ENCODE data around the gene MASP2. TPM values are rescaled to one million over a fixed set of nuclear protein-coding genes. Genes with fewer than 3 reads are reported as not detected.
"Not testable (repeated sequence)": the region's sequence is repeated elsewhere in the genome, so short reads cannot be mapped to it uniquely, and the experiment has no call there.

MASP2 gene
- total RNA-seq, 4 donors from 2014 or later, result 0.16 TPM; not detected in 3

GRCh38 chr1:11054181-11054580, 7.1 kb upstream of the MASP2 start:
- no peak for TF ChIP-seq POLR2A (IDR thresholded peaks at IDR 0.05)
- TF ChIP-seq CTCF (IDR thresholded peaks at IDR 0.05 in 4 of 5, conservative IDR thresholded peaks at IDR 0.05 in 1 of 5), result no peak
- Histone ChIP-seq H3K9me3 (no peaks in the 10 kb centered on the region), H3K4me1 (peaks cover 5 to 7% of the 10 kb centered on the region in 2 donors), H3K27ac (no peak overlapping the region), H3K36me3 (peaks cover 0 to 27% of the 10 kb centered on the region in 2 donors), H3K4me3 (no peak overlapping the region), H3K27me3 (no peaks in the 10 kb centered on the region)
- intact Hi-C loops (cut with DNase I; ENCODE audit: low total_unique reads), result no loop called here
- DNase-seq (no peak), ATAC-seq (no peak)
- in situ Hi-C loops (cut with MboI; ENCODE audit: low sequenced_read_pairs in 4 of 4), result no loop called here

DNA sequence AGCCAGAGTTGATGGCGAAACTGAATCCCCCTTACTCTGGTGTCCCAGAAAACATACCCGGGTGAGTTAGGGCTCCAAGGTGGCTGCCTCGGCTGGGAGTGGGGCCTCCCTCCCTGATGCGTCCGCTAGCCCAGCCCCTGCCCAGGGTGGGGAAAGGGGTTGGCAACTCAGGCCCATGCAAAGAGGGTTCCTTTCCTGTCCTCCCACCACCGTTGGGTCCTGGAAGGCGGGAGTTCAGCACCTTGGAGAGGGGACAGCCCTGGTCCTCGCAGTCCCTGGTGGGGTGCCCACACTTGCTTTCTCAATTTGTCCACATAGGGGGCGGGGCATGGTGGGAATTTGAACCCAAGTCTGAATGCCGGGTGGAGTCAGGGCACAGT, 6.7 kb upstream of the MASP2 start:
- H3K4me1 ChIP-seq, result peaks cover 1 to 2% of the 10 kb centered on the region in 2 donors
- DNase-seq (no peak), ATAC-seq (no peak)
- TF ChIP-seq CTCF (IDR thresholded peaks at IDR 0.05 in 4 of 5, conservative IDR thresholded peaks at IDR 0.05 in 1 of 5) (no peak), POLR2A (IDR thresholded peaks at IDR 0.05) (no peak)
- H3K9me3 ChIP-seq, result no peaks in the 10 kb centered on the region
- in situ Hi-C loops (cut with MboI; ENCODE audit: low sequenced_read_pairs in 4 of 4), result no loop called here
- intact Hi-C loops (cut with DNase I; ENCODE audit: low total_unique reads), result no loop called here
- H3K27me3 ChIP-seq, result no peaks in the 10 kb centered on the region
- peaks cover 0 to 27% of the 10 kb centered on the region in 2 donors for H3K36me3 ChIP-seq
- H3K27ac ChIP-seq, result no peak overlapping the region
- no peak overlapping the region for H3K4me3 ChIP-seq

- ATAC-seq, result no peak
- TF ChIP-seq POLR2A (IDR thresholded peaks at IDR 0.05), result no peak
- no peak for TF ChIP-seq CTCF (IDR thresholded peaks at IDR 0.05 in 4 of 5, conservative IDR thresholded peaks at IDR 0.05 in 1 of 5)
- H3K9me3 ChIP-seq, result no peaks in the 10 kb centered on the region
- peaks cover 0 to 27% of the 10 kb centered on the region in 2 donors for H3K36me3 ChIP-seq
- H3K27me3 ChIP-seq, result no peaks in the 10 kb centered on the region
- no peaks in the 10 kb centered on the region for H3K4me1 ChIP-seq
- no peak overlapping the region for H3K4me3 ChIP-seq
- in situ Hi-C loops (cut with MboI; ENCODE audit: low sequenced_read_pairs in 4 of 4), result no loop called here
- no peak overlapping the region for H3K27ac ChIP-seq
- intact Hi-C loops (cut with DNase I; ENCODE audit: low total_unique reads), result no loop called here
- DNase-seq, result no peak
Measured at GRCh38 chr1:11052839-11053757, 6.1 kb upstream of the MASP2 start.

DNA sequence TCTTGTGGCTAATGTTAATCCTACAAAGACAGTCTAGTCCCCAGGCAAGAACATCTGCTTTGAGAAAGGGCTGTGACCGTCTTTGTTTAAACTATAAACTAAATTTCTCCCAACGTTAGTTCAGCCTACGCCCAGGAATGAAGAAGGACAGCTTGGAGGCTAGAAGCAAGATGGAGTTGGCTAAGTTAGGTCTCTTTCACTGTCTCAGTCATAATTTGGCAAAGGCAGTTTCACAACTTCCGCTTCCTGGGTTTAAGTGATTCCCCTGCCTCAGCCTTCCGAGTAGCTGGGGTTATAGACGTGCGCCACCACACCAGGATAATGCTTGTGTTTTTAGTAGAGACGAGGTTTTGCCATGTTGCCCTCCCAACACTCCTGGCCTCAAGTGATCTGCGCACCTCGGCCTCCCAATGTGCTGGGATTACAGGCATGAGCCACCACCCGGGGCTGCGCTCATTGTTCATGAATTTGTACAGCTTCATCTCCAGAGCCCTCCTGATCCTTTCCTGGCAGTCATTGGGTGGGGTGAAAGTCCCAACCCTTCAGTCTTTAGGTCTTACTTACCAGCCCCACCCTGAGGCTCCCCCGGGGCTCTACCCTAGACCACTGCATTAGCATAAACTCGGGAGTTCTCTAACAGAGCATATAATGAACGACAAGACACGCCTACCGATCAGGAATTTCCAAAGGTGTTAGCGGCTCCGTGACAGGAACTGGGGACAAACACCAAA, 4.9 kb upstream of the MASP2 start:
- in situ Hi-C loops (cut with MboI; ENCODE audit: low sequenced_read_pairs in 4 of 4) (no loop called here), intact Hi-C loops (cut with DNase I; ENCODE audit: low total_unique reads) (no loop called here)
- H3K27ac ChIP-seq, result no peak overlapping the region
- no peaks in the 10 kb centered on the region for H3K9me3 ChIP-seq
- no peak overlapping the region for H3K4me3 ChIP-seq
- H3K36me3 ChIP-seq, result peaks cover 0 to 24% of the 10 kb centered on the region in 2 donors
- H3K27me3 ChIP-seq, result no peaks in the 10 kb centered on the region
- ATAC-seq (no peak), DNase-seq (no peak)
- no peak for TF ChIP-seq POLR2A (IDR thresholded peaks at IDR 0.05)
- no peak for TF ChIP-seq CTCF (IDR thresholded peaks at IDR 0.05 in 4 of 5, conservative IDR thresholded peaks at IDR 0.05 in 1 of 5)
- no peaks in the 10 kb centered on the region for H3K4me1 ChIP-seq

GRCh38 chr1:11051121-11051520, 4.1 kb upstream of the MASP2 start:
- in situ Hi-C loops (cut with MboI; ENCODE audit: low sequenced_read_pairs in 4 of 4); intact Hi-C loops (cut with DNase I; ENCODE audit: low total_unique reads): not testable (repeated sequence)

More at GRCh38 chr1:11051121-11051520, 4.1 kb upstream of the MASP2 start:
- H3K36me3 ChIP-seq, result peaks cover 0 to 15% of the 10 kb centered on the region in 2 donors
- not testable (repeated sequence) for H3K4me3 ChIP-seq, H3K4me1 ChIP-seq, H3K9me3 ChIP-seq, ATAC-seq, H3K27ac ChIP-seq, H3K27me3 ChIP-seq, DNase-seq

Measured in gastrocnemius medialis (tissue), 4 donors.